ENCODE measurements around the gene KIF5A. TPM values are rescaled to one million over a fixed set of nuclear protein-coding genes. Genes with fewer than 3 reads are reported as not detected.

The KIF5A gene
- total RNA-seq, 3 donors from 2014 or later (not counting 1 experiment from before 2014, with no cell fraction given) = 0.09 to 0.40 (median 0.16) TPM

DNA sequence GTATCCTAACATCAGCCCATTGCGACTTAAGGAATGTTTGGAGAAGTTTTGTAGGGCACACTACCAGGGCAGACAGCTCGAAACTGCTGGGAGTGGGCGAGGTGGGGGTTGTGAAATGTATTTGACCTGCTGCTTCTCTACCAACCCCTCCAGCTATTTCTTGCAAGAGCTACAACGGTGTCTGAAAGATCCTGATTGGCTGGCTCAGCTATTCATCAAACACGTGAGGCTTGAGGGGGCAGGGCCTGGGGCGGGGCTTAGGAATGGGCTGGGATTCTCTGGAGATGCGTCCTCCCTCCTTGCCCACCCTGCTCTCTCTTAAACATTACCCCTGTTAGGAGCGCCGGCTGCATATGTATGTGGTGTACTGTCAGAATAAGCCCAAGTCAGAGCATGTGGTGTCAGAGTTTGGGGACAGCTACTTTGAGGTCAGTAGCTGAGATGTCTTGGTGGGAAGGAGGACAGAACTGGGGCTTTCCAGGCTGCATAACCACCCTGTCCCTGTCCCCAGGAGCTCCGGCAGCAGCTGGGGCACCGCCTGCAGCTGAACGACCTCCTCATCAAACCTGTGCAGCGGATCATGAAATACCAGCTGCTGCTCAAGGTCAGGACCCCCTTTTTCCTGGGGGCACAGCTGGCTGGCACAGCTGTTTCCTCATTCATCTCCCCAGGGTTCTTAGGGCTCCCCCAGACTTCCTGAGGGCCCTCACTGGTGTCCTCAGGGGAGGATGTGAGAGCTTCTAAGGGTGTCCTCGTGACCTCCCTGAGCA is 64.5 kb downstream of the KIF5A start:
- Histone ChIP-seq H3K27ac (ENCODE audit: low read length) (no peak overlapping the region), H3K9me3 (ENCODE audit: control insufficient read depth, insufficient read depth, low read length) (no peaks in the 10 kb centered on the region), H3K36me3 (ENCODE audit: control insufficient read depth, insufficient read depth, low read length) (no peaks in the 10 kb centered on the region), H3K4me3 (ENCODE audit: low read length) (no peak overlapping the region), H3K4me1 (ENCODE audit: control insufficient read depth, insufficient read depth, low read length) (peaks cover 36% of the 10 kb centered on the region), H3K27me3 (ENCODE audit: control insufficient read depth, insufficient read depth, low read length) (peaks cover 11% of the 10 kb centered on the region)
- TF ChIP-seq, protein P1, sequence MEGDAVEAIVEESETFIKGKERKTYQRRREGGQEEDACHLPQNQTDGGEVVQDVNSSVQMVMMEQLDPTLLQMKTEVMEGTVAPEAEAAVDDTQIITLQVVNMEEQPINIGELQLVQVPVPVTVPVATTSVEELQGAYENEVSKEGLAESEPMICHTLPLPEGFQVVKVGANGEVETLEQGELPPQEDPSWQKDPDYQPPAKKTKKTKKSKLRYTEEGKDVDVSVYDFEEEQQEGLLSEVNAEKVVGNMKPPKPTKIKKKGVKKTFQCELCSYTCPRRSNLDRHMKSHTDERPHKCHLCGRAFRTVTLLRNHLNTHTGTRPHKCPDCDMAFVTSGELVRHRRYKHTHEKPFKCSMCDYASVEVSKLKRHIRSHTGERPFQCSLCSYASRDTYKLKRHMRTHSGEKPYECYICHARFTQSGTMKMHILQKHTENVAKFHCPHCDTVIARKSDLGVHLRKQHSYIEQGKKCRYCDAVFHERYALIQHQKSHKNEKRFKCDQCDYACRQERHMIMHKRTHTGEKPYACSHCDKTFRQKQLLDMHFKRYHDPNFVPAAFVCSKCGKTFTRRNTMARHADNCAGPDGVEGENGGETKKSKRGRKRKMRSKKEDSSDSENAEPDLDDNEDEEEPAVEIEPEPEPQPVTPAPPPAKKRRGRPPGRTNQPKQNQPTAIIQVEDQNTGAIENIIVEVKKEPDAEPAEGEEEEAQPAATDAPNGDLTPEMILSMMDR (IDR thresholded peaks at IDR 0.05) = no peak
- Mint-ChIP-seq H3K36me3 (no peaks in the 10 kb centered on the region), H3K27ac (no peak overlapping the region), H3K9me3 (no peaks in the 10 kb centered on the region), H3K4me3 (no peak overlapping the region), H3K4me1 (peaks cover 12 to 18% of the 10 kb centered on the region in 2 donors), H3K27me3 (ENCODE audit: low read depth in 2 of 2) (peaks cover 8 to 17% of the 10 kb centered on the region in 2 donors)
- intact Hi-C loops (cut with micrococcal nuclease) = no loop called here
- ATAC-seq (peak in 1 of 3 donors; percentile 15), DNase-seq (peak in 1 of 2 donors; percentile 26)
- WGBS (ENCODE audit: insufficient coverage) = 32% methylated on average over 10 of the region's 14 CpGs

- Histone ChIP-seq H3K36me3 (ENCODE audit: control insufficient read depth, insufficient read depth, low read length) (no peaks in the 10 kb centered on the region), H3K4me3 (ENCODE audit: low read length) (no peak overlapping the region), H3K27me3 (ENCODE audit: control insufficient read depth, insufficient read depth, low read length) (peaks cover 18% of the 10 kb centered on the region), H3K27ac (ENCODE audit: low read length) (no peak overlapping the region), H3K9me3 (ENCODE audit: control insufficient read depth, insufficient read depth, low read length) (no peaks in the 10 kb centered on the region), H3K4me1 (ENCODE audit: control insufficient read depth, insufficient read depth, low read length) (peaks cover 42% of the 10 kb centered on the region)
- ATAC-seq (no peak), DNase-seq (no peak)
- Mint-ChIP-seq H3K4me1 (peaks cover 15 to 20% of the 10 kb centered on the region in 2 donors), H3K4me3 (no peak overlapping the region), H3K27ac (no peak overlapping the region), H3K36me3 (no peaks in the 10 kb centered on the region), H3K27me3 (ENCODE audit: low read depth in 2 of 2) (peaks cover 12 to 19% of the 10 kb centered on the region in 2 donors), H3K9me3 (no peaks in the 10 kb centered on the region)
- TF ChIP-seq, protein P1 (IDR thresholded peaks at IDR 0.05) = no peak
- intact Hi-C loops (cut with micrococcal nuclease) = no loop called here
- 87% methylated on average over 11 of the region's 11 CpGs for WGBS (ENCODE audit: insufficient coverage)
Measured at GRCh38 chr12:57614948-57615500, 65.2 kb downstream of the KIF5A start.

GRCh38 chr12:57615637-57616036 is 65.8 kb downstream of the KIF5A start:
- intact Hi-C loops (cut with micrococcal nuclease) = no loop called here
- H3K9me3 ChIP-seq (ENCODE audit: control insufficient read depth, insufficient read depth, low read length) = no peaks in the 10 kb centered on the region
- Mint-ChIP-seq H3K27me3 (ENCODE audit: low read depth in 2 of 2) (peaks cover 18 to 25% of the 10 kb centered on the region in 2 donors), H3K4me1 (peaks cover 14 to 20% of the 10 kb centered on the region in 2 donors), H3K4me3 (no peak overlapping the region), H3K36me3 (no peaks in the 10 kb centered on the region), H3K9me3 (no peaks in the 10 kb centered on the region), H3K27ac (no peak overlapping the region)
- H3K27ac ChIP-seq (ENCODE audit: low read length) = no peak overlapping the region
- 85% methylated on average over 5 of the region's 5 CpGs for whole genome bisulfite sequencing (ENCODE audit: insufficient coverage)
- H3K36me3 ChIP-seq (ENCODE audit: control insufficient read depth, insufficient read depth, low read length) = no peaks in the 10 kb centered on the region
- peaks cover 24% of the 10 kb centered on the region for H3K27me3 ChIP-seq (ENCODE audit: control insufficient read depth, insufficient read depth, low read length)
- peaks cover 41% of the 10 kb centered on the region for H3K4me1 ChIP-seq (ENCODE audit: control insufficient read depth, insufficient read depth, low read length)
- TF ChIP-seq, protein P1 (IDR thresholded peaks at IDR 0.05) = no peak
- DNase-seq = no peak
- no peak overlapping the region for H3K4me3 ChIP-seq (ENCODE audit: low read length)
- no peak for ATAC-seq
